Jurkat, Clone E6-1 (cell line): ENCODE results near the gene SKOR2.
A peak's percentile ranks its signal among the peaks of the same experiment; 100 is the strongest.

Experiments
- DNase-seq: peaks from one replicate; pipeline ENCODE4 v3.0.0-alpha.2; 2011; ENCODE audit warnings: low read depth, low spot score
- H3K4me3 ChIP-seq: 2 replicates; pipeline ENCODE4 v1.5.1; 2011; ENCODE audit warnings: mild to moderate bottlenecking, low read length, control low read depth, moderate library complexity

Gene SKOR2

DNA sequence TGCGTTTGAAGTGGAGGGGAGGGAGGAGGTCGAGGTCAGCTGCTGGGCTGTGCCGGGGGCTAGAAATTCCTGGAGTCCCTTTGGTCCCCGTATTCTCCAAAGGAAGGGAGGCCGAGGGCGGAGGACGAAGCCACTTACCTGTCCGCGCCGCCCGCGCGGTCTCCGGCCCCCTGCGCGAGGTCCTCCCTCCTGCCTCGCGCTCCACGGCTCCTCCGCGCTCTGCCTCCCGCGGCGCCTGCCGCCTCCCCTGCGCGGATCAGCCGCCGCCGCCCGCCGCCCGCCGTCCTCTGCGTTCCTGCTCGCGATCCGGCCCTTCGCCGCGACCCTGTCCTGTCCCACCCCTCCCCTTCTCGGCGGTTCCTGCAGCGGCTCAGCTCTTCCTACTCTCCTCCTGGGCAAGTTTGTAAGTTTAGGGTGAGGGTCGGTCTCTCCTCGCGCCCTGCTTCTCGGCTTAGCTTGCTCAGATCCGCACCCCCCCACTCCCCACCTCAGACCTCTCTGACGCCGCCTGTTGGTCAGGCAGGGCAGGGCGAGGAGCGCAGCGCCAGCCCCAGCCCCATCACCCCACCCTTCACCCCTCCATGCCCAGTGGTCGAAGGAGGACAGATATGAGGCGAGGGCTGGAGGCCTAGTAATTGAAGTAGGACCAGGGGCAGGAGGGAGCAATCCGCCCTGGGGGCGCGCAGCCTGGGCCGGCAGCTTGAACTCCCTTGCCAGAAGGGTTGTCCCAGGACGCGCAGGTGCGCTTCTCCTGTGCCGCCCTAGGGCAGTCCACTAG is 9.7 kb upstream of the SKOR2 start:
- no peak for DNase-seq

GRCh38 chr18:47260120-47260923 is 8.9 kb upstream of the SKOR2 start:
- no peak for DNase-seq

More for the DNA sequence above, 9.7 kb upstream of the SKOR2 start:
- H3K4me3 ChIP-seq: no peak overlapping the region

GRCh38 chr18:47254341-47254939 is 3.0 kb upstream of the SKOR2 start:
- H3K4me3 ChIP-seq: no peak overlapping the region
- peak; percentile 48 for DNase-seq

More at GRCh38 chr18:47260120-47260923, 8.9 kb upstream of the SKOR2 start:
- H3K4me3 ChIP-seq: no peak overlapping the region

- no peak overlapping the region for H3K4me3 ChIP-seq
Measured at GRCh38 chr18:47253101-47253654, 1.7 kb upstream of the SKOR2 start.

DNA sequence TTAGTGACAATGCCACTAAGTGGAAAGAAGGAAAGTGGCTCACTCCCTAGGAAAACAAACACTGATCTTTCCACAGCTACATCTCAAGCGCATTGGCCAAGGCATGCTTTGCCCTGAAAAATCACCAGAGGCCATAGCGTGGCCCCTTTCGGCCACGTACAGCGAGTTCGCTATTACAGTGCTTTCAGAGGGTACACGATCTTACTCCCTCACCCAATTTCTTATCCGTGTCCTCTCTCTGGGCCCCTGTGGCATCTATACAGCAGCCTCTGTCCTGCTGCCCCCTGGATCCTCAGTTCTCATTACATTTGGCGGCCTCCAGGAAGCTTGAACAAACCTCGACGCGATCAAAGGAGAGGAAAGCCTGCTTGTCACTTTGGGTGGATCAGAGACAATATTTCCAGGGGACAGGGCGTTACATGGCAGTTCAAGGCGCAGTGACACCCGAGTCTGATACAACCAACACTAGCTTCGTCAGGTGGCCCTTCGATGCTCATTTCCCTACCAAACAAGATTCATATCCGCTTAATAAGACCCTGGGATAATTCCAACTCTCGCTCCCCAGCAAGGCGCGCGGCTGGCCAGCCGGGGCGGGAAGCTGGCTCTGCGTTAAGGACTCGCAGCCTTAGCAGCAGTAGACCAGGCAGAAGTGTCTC is 941 bp downstream of the SKOR2 start:
- no peak for DNase-seq
- H3K4me3 ChIP-seq: no peak overlapping the region

More at GRCh38 chr18:47253101-47253654, 1.7 kb upstream of the SKOR2 start:
- no peak for DNase-seq

DNA sequence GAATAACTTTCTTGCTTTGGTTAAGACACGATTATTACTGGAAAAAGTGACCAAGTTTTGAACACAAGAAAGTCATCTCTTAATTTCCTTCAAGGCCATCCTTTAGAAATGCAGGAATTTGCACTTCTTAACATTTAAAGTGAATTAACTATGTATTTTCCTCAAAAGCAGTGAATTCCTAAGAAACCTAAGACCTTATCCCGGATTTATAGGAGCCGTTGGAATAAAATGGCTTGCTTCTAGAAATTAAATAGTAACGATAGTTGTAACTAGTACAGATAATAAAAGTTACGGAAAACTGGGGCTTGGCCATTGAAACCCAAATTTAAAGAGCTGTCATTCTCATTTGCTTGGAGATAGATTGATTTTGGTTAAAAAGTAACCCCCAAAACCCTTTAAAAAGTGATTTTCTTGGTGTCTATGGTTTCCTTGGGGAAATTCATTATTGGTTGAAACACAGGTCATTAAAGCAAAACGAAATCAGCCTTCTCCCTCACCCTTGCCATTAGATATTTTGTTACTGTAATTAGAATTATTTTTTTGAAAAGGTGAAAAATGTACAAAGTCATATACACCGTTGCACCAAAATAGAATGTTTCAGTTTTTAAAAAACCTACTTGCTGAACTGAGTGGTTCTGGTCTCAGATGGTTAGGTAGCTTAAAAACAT is 2.0 kb downstream of the SKOR2 start:
- no peak overlapping the region for H3K4me3 ChIP-seq
- no peak for DNase-seq

DNA sequence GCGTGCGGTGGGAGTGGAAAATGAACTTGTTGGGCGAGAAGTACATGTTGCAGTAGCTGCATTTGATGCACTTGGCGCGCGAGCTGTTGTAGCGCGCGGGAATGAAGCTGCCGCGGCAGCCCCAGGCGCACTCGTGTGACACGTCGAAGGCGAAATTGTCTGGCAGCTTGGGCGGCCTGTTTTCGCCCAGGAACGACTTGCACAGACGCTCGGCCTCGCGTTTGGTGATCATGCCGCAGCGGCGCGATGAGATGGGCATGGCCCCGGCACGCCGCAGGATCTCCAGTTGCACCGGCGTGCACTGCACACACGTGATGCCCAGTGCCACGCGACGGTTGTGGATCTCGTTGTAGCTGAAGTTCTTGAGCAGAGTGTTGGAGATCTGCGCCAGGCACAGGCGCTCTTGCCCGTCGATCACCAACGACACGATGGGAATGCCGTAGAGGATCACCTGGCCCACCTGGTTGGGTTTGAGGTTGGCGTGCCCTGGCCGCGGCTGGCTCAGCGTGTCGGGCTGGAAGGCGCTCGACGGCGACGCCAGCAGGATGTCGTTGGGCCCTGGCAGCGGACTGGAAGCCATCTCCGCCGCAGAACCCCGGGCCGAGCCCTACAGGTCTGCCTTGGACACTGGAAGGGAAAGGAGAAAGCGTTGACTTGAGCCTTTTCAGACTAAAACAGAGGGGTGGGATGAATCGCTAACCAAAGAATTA is 2.7 kb downstream of the SKOR2 start:
- no peak for DNase-seq
- no peak overlapping the region for H3K4me3 ChIP-seq

DNA sequence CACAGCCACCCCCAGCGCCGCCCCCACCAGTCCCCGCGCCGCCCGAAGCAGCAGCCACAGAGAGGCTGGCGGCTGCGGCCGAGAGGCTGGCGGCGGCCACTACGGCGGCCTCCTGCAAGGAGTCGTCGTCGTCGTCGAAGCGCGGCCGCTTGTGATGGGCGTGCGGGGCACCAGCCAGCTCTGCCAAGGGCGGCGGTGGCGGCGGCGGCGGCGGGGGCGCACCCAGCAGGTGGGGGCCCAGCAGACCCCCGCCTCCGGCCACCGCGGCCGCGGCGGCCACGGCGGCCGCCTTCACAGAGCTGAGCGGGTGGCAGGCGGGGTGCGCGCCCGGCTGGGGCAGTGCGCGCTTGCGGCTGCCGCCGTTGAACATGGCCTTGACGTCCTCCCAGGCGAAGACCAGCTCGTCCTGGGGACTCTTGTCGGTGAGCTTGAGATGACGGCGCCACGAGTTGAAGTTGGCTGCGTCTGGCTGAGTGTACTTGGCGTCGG is 3.3 kb downstream of the SKOR2 start:
- no peak for DNase-seq
- H3K4me3 ChIP-seq: no peak overlapping the region

GRCh38 chr18:47247416-47248114 is 3.9 kb downstream of the SKOR2 start:
- H3K4me3 ChIP-seq: no peak overlapping the region
- DNase-seq: no peak

GRCh38 chr18:47247036-47247415 is 4.4 kb downstream of the SKOR2 start:
- H3K4me3 ChIP-seq: no peak overlapping the region
- no peak for DNase-seq

- no peak for DNase-seq
- H3K4me3 ChIP-seq: no peak overlapping the region
Measured at GRCh38 chr18:47246027-47246971, 5.2 kb downstream of the SKOR2 start.

GRCh38 chr18:47244086-47244485 is 7.4 kb downstream of the SKOR2 start:
- no peak for DNase-seq
- no peak overlapping the region for H3K4me3 ChIP-seq

DNA sequence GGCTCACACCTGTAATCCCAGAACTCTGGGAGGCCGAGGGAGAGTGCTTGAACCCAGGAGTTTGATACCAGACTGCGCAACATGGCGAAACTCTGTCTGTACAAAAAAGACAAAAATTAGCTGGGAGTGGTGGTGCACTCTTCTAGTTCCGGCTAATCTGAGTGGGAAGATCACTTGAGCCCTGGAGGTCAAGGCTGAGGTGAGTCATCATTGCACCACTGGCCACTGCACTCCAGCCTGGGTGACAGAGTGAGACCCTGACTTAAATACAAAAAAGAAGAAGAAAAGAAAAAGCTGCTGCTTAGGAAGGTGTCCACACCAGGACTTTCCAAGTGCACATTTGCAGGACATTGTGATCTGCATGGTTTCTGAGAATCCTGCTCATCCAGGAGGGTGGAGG is 16.4 kb downstream of the SKOR2 start:
- DNase-seq: no peak
- no peak overlapping the region for H3K4me3 ChIP-seq

DNA sequence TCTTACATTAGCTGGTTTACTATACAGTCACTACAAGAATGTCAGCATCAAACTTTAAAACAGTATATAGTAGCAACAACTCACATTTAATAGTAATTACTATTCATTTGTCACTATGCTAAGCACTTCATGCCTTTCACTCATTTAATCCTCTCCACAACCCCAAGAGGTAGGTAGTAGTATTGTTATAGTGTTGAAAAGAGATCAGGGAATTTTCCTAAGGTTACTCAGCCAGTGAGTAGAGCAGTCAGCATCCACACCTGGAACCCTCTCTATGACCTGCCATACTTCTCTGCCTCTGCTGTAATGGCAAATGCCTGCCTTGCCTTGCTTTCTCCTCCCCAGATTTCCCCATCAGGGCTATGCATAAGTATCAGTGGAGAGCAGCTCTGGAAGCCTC is 24.8 kb downstream of the SKOR2 start:
- H3K4me3 ChIP-seq: no peak overlapping the region
- no peak for DNase-seq

GRCh38 chr18:47215554-47216138 is 35.8 kb downstream of the SKOR2 start:
- no peak overlapping the region for H3K4me3 ChIP-seq
- peak; percentile 74 for DNase-seq

DNA sequence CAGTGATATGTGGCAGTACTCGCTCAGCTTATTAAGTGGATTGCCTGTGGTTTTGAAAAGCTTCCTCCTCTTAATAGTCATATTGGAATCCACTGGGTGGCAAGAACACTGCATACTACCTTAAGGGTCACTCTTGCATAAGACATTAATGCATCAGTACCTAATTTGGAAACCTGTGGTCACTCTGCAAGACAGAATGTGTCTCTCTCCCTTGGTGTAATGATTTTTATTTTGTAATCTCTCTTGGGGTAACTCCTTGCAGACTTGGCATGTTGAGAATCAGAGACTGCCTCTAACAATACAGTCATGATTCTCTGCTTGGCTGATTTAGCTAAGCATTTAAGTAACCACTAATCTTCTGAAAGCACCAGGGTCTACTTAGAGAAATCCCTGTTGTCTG is 42.3 kb downstream of the SKOR2 start:
- H3K4me3 ChIP-seq: no peak overlapping the region
- DNase-seq: no peak
